ENCODE results near the gene MS4A4E.

DNA sequence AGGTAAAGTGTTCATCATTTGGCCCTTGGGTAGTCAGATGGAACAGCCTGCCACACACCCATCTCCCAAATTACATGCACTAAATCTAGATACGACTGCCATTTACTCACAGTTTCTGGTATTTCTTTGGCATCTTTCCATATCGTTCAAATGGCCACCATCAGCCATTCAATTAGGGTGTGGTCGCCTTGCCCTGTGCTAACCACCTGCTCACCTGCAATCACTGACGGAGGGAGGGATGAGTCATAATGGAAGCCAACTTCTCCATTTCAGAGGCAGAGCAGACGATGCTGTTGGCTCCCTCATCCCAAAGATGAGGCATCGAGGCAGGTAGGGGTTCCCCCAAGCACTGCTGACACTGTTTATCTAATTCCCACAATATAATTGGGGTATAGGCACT, 74.6 kb downstream of the MS4A4E start:
- TF ChIP-seq, protein P1, sequence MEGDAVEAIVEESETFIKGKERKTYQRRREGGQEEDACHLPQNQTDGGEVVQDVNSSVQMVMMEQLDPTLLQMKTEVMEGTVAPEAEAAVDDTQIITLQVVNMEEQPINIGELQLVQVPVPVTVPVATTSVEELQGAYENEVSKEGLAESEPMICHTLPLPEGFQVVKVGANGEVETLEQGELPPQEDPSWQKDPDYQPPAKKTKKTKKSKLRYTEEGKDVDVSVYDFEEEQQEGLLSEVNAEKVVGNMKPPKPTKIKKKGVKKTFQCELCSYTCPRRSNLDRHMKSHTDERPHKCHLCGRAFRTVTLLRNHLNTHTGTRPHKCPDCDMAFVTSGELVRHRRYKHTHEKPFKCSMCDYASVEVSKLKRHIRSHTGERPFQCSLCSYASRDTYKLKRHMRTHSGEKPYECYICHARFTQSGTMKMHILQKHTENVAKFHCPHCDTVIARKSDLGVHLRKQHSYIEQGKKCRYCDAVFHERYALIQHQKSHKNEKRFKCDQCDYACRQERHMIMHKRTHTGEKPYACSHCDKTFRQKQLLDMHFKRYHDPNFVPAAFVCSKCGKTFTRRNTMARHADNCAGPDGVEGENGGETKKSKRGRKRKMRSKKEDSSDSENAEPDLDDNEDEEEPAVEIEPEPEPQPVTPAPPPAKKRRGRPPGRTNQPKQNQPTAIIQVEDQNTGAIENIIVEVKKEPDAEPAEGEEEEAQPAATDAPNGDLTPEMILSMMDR (optimal IDR thresholded peaks at IDR 0.05 in 1 of 3, IDR thresholded peaks at IDR 0.05 in 1 of 3, conservative IDR thresholded peaks at IDR 0.05 in 1 of 3; ENCODE audit: extremely low read depth in 1 of 3, insufficient read depth in 2 of 3, low read length in 3 of 3) = no peak
- TF ChIP-seq EZH2 (IDR thresholded peaks at IDR 0.05; ENCODE audit: low read length) = no peak
